ENCODE results near the gene CCRL2.
"Not testable (repeated sequence)": the region's sequence is repeated elsewhere in the genome, so short reads cannot be mapped to it uniquely, and the experiment has no call there.

DNA sequence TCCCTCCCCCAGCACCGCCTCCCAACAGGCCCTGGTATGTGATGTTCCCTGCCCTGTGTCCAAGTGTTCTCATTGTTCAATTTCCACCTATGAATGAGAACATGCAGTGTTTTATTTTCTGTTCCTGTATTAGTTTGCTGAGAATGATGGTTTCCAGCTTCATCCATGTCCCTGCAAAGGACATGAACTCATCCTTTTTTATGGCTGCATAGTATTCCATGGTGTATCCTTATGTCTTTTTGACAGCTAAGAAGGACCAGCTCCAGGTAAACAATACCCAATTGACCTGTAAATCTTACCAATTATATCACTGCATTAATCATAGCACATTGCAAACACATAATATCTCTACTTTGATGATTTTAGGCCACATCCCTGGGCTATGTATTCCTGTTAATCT lies 23.8 kb downstream of the CCRL2 start:
- TF ChIP-seq, protein P1, sequence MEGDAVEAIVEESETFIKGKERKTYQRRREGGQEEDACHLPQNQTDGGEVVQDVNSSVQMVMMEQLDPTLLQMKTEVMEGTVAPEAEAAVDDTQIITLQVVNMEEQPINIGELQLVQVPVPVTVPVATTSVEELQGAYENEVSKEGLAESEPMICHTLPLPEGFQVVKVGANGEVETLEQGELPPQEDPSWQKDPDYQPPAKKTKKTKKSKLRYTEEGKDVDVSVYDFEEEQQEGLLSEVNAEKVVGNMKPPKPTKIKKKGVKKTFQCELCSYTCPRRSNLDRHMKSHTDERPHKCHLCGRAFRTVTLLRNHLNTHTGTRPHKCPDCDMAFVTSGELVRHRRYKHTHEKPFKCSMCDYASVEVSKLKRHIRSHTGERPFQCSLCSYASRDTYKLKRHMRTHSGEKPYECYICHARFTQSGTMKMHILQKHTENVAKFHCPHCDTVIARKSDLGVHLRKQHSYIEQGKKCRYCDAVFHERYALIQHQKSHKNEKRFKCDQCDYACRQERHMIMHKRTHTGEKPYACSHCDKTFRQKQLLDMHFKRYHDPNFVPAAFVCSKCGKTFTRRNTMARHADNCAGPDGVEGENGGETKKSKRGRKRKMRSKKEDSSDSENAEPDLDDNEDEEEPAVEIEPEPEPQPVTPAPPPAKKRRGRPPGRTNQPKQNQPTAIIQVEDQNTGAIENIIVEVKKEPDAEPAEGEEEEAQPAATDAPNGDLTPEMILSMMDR (IDR thresholded peaks at IDR 0.05): not testable (repeated sequence)
- TF ChIP-seq EP300 (IDR thresholded peaks at IDR 0.05): not testable (repeated sequence)

All from suprapubic skin (tissue), 3 donors.